Gastroesophageal sphincter (tissue), 3 donors: ENCODE results near the gene TNFAIP8L2.

ENCODE experiments used
- CTCF ChIP-seq, 4 experiments: fragments of 200-600 bp in 2 of 4; fragments of 450-650 bp in 2 of 4; sonication (generic) in 1 of 4; IDR thresholded peaks; one replicate each; pipeline ENCODE4 v1.5.1; 2017 to 2019; ENCODE audit warnings: antibody characterized with exemption in 4 of 4, mild to moderate bottlenecking in 2 of 4, moderate library complexity in 2 of 4
- EP300 ChIP-seq: sonication (generic); formaldehyde crosslinking; IDR thresholded peaks from one replicate; pipeline ENCODE4 v1.6.1; 2017; ENCODE audit warnings: antibody characterized with exemption, mild to moderate bottlenecking
- POLR2A ChIP-seq, 2 donors: fragments of 450-650 bp; IDR thresholded peaks; one replicate each; pipeline ENCODE4 v1.6.1; 2017; ENCODE audit warnings: antibody characterized with exemption in 2 of 2, mild to moderate bottlenecking in 2 of 2, moderate library complexity in 1 of 2
- POLR2AphosphoS5 ChIP-seq: sonication (generic); formaldehyde crosslinking; IDR thresholded peaks from one replicate; pipeline ENCODE4 v1.6.1; 2017; ENCODE audit warnings: antibody characterized with exemption

GRCh38 chr1:151145304-151146071, 11.0 kb upstream of the TNFAIP8L2 start:
- TF ChIP-seq POLR2A (IDR thresholded peaks at IDR 0.05) (no peak), CTCF (IDR thresholded peaks at IDR 0.05) (no peak), POLR2AphosphoS5 (no peak), EP300 (no peak)
